K562 (cell line): ENCODE measurements around the gene KCTD21. TPM values are rescaled to one million over a fixed set of nuclear protein-coding genes. Genes with fewer than 3 reads are reported as not detected.

ENCODE experiments used
- MIER1 ChIP-seq: fragments of 450-650 bp; IDR thresholded peaks from 2 replicates; pipeline ENCODE4 v1.6.1; 2016; ENCODE audit warnings: antibody characterized with exemption, mild to moderate bottlenecking, low read depth
- MTA2 ChIP-seq: fragments of 450-650 bp; IDR thresholded peaks from 2 replicates; pipeline ENCODE4 v1.6.1; 2016; ENCODE audit warnings: low read depth
- NFRKB ChIP-seq: fragments of 450-650 bp; IDR thresholded peaks from 2 replicates; pipeline ENCODE4 v1.6.1; 2016; ENCODE audit warnings: low read depth
- PCBP2 ChIP-seq: fragments of 200-400 bp; formaldehyde crosslinking; IDR thresholded peaks from 2 replicates; pipeline ENCODE4 v1.6.1; 2018; ENCODE audit warnings: low read length, low read depth, mild to moderate bottlenecking, moderate library complexity; ENCODE audit not compliant: poor library complexity, severe bottlenecking
- SMAD1 ChIP-seq: fragments of 150-350 bp; IDR thresholded peaks from 2 replicates; pipeline ENCODE4 v1.6.1; 2014; ENCODE audit warnings: low read length, low read depth; ENCODE audit not compliant: partially characterized antibody
- SMARCC2 ChIP-seq: fragments of 450-650 bp; IDR thresholded peaks from 2 replicates; pipeline ENCODE4 v1.6.1; 2017; ENCODE audit warnings: antibody characterized with exemption, moderate library complexity, mild to moderate bottlenecking, low read depth
- TCF7 ChIP-seq: sonication (generic); IDR thresholded peaks from 2 replicates; pipeline ENCODE4 v1.6.1; 2016; ENCODE audit warnings: antibody characterized with exemption, borderline replicate concordance
- ZFP1 ChIP-seq: fragments of 450-650 bp; formaldehyde crosslinking; IDR thresholded peaks from 2 replicates; pipeline ENCODE4 v1.4.0; 2020; ENCODE audit warnings: mild to moderate bottlenecking, mixed read lengths
- polyA plus RNA-seq, 8 experiments: library from polyadenylated mRNA; depleted of rRNA in 4 of 8; stranded (reverse) in 5 of 8; unstranded in 3 of 8; fragments of >200 nt; fragmentation: Nextera tagmentation in 2 of 8; fragmentation: Illumina TruSeq in 1 of 8; extraction: Ambion mirVana in 2 of 8; extraction: Trizol in 1 of 8; gene quantifications; 2 replicates each; pipeline versions ENCODE4 v1.2.1 to v1.2.3, GENCODE V29; 2011 to 2014; ENCODE audit warnings: inconsistent platforms in 1 of 8, missing spikeins in 1 of 8
- total RNA-seq, 7 experiments: library from RNA; depleted of rRNA in 6 of 7; stranded (reverse); fragments of >200 nt in 6 of 7; fragmentation: Illumina TruSeq in 2 of 7; extraction: Trizol in 2 of 7; gene quantifications; 2 replicates each; pipeline versions ENCODE4 v1.2.1 to v1.2.3, GENCODE V29; 2011 to 2021; ENCODE audit warnings: low replicate concordance in 1 of 7
- TF ChIP-seq, protein P1 (sequence below): fragments of 450-650 bp; IDR thresholded peaks from 2 replicates; pipeline ENCODE4 v1.7.1; 2018; ENCODE audit warnings: mild to moderate bottlenecking, low read depth; ENCODE audit not compliant: partially characterized antibody
- TF ChIP-seq, protein P2 (sequence below): IDR thresholded peaks from 2 replicates; pipeline ENCODE4 v1.6.1; 2016; ENCODE audit warnings: missing genetic modification characterization, missing compliant biosample characterization

KCTD21 gene
- total and polyA plus RNA-seq, 9 of the 15 experiments (the other 6 are each of a cell fraction or from before 2014, with no cell fraction given) = 0.34 to 5.4 (median 1.9) TPM

DNA sequence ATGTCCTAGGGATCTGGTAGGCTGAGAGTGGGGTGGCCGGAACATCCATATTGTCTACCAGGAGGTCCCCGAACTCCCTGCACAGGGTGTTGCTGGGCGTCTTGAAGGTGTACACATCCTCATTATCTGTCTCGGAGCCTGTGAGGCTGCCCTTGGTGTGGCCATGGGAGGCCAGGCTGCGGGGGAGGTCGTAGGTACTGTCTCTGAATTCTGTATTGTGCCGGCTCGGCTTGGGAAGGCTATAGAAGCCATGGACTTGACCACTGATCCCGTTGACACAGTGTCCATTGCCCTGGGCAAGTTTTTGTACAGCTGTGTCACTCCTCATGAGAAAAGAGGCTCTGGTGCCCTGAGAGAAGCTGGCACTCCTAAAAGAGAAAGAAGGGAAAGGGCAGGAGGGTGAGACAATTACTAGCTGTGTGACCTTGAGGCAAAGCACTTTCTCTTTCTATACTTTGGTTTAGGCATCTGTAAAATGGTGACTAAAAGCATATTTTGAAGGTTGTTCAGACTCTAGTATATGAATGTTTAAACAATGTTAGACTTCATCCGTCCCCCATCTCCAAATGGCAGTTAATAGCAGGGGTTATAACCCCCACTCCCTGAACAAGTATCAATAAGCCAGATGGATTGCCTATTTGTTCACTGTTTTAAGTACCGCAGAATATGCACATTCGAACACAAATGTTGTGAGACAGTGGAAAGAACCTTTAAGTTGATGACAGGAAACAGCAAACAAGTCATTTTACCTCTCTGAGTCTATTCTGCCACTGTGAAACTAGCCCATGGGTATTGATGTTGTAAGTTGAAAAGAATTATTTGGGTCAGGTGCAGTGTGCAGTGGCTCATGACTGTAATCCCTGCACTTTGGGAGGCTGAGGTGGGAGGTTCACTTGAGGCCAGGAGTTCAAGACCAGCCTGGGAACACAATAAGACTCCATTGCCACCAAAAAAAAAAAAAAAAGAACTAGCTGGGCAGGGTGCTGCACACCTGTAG, 38.6 kb upstream of the KCTD21 start (continued):
- no peak for TF ChIP-seq SMARCC2
- TF ChIP-seq, protein P1, sequence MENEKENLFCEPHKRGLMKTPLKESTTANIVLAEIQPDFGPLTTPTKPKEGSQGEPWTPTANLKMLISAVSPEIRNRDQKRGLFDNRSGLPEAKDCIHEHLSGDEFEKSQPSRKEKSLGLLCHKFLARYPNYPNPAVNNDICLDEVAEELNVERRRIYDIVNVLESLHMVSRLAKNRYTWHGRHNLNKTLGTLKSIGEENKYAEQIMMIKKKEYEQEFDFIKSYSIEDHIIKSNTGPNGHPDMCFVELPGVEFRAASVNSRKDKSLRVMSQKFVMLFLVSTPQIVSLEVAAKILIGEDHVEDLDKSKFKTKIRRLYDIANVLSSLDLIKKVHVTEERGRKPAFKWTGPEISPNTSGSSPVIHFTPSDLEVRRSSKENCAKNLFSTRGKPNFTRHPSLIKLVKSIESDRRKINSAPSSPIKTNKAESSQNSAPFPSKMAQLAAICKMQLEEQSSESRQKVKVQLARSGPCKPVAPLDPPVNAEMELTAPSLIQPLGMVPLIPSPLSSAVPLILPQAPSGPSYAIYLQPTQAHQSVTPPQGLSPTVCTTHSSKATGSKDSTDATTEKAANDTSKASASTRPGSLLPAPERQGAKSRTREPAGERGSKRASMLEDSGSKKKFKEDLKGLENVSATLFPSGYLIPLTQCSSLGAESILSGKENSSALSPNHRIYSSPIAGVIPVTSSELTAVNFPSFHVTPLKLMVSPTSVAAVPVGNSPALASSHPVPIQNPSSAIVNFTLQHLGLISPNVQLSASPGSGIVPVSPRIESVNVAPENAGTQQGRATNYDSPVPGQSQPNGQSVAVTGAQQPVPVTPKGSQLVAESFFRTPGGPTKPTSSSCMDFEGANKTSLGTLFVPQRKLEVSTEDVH = no peak
- no peak for TF ChIP-seq ZFP1 (CRISPR knock-in tag)
- TF ChIP-seq NFRKB = no peak
- no peak for TF ChIP-seq SMAD1
- TF ChIP-seq, protein P2, sequence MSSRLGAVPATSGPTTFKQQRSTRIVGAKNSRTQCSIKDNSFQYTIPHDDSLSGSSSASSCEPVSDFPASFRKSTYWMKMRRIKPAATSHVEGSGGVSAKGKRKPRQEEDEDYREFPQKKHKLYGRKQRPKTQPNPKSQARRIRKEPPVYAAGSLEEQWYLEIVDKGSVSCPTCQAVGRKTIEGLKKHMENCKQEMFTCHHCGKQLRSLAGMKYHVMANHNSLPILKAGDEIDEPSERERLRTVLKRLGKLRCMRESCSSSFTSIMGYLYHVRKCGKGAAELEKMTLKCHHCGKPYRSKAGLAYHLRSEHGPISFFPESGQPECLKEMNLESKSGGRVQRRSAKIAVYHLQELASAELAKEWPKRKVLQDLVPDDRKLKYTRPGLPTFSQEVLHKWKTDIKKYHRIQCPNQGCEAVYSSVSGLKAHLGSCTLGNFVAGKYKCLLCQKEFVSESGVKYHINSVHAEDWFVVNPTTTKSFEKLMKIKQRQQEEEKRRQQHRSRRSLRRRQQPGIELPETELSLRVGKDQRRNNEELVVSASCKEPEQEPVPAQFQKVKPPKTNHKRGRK (tag) = no peak
- TF ChIP-seq PCBP2 = no peak
- TF ChIP-seq MIER1 = no peak
- TF ChIP-seq TCF7 = no peak
- TF ChIP-seq MTA2 = no peak
